ENCODE measurements around the gene FCGR2B. TPM values are rescaled to one million over a fixed set of nuclear protein-coding genes. Genes with fewer than 3 reads are reported as not detected.
"Not testable (repeated sequence)": the region's sequence is repeated elsewhere in the genome, so short reads cannot be mapped to it uniquely, and the experiment has no call there.

Gene FCGR2B
- total RNA-seq, result not detected

DNA sequence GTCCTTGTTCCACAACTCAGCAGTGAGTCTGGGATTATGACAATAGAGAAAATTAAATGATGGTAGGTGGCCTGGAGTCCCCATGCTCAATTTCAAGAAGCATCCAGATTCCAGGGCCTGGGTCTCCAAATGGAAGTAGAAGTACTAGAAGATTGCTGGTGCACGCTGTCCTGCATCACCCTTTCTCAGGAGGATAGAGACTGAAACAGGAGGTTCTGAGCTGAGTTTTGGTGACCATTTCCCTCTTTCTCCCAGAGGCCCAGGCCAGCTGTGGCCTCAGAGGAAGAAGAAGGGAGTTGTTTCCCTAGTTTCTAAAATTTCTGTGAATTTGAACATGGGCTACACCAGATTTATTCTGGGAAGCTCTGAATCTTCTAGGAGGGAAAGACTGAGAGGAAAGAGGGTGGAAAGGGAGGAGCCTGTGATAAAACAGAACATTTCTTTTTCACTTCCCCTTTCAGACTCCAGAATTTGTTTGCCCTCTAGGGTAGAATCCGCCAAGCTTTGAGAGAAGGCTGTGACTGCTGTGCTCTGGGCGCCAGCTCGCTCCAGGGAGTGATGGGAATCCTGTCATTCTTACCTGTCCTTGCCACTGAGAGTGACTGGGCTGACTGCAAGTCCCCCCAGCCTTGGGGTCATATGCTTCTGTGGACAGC, at the start of gene FCGR2B:
Gene FCGR2B, plus strand, starts transcription at position 460 of the 656 bp plus-strand sequence. Its CDS starts 99 bp downstream, at position 559.
- H3K4me1 Mint-ChIP-seq (ENCODE audit: low read depth); H3K4me3 Mint-ChIP-seq; POLR2A ChIA-PET; DNase-seq; ATAC-seq; H3K27ac Mint-ChIP-seq; CTCF ChIA-PET; H3K36me3 Mint-ChIP-seq (ENCODE audit: low read depth); H3K27me3 Mint-ChIP-seq (ENCODE audit: low read depth); H3K9me3 Mint-ChIP-seq (ENCODE audit: insufficient read depth): not testable (repeated sequence)

DNA sequence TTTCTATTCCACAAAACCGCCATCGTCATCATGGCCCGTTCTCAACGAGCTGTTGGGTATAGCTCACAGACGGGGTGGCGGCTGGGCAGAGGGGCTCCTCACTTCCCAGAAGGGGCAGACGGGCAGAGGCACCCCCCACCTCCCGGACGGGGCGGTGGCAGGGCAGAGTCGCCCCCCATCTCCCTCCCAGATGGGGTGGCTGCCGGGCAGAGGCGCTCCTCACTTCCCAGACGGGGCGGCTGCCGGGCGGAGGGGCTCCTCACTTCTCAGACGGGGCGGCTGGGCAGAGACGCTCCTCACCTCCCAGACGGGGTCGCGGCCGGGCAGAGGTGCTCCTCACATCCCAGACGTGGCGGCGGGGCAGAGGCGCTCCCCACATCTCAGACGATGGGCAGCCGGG, 46.5 kb upstream of the FCGR2B start:
- H3K4me1 Mint-ChIP-seq (ENCODE audit: low read depth), result peaks cover 29% of the 10 kb centered on the region
- H3K9me3 Mint-ChIP-seq (ENCODE audit: insufficient read depth); POLR2A ChIA-PET; ATAC-seq; H3K36me3 Mint-ChIP-seq (ENCODE audit: low read depth); H3K27me3 Mint-ChIP-seq (ENCODE audit: low read depth); H3K27ac Mint-ChIP-seq; DNase-seq; CTCF ChIA-PET; H3K4me3 Mint-ChIP-seq: not testable (repeated sequence)

GRCh38 chr1:161618517-161618916, 44.4 kb upstream of the FCGR2B start:
- H3K36me3 Mint-ChIP-seq (ENCODE audit: low read depth); DNase-seq: not testable (repeated sequence)

DNA sequence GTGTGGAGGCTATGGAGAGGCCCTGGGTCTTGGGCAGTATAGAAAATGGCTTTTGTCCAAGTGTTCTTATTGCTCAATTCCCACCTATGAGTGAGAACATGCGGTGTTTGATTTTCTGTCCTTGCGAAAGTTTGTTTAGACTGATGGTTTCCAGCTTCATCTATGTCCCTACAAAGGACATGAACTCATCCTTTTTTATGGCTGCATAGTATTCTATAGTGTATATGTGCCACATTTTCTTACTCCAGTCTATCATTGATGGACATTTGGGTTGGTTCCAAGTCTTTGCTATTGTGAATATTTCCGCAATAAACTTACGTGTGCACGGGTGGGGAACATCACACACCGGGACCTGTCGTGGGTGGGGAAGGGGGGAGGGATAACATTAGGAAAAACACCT, 42.5 kb upstream of the FCGR2B start:
- ATAC-seq, CTCF ChIA-PET: not testable (repeated sequence)
- H3K4me3 Mint-ChIP-seq, result peak overlapping the region; percentile 84

More at GRCh38 chr1:161618517-161618916, 44.4 kb upstream of the FCGR2B start:
- H3K9me3 Mint-ChIP-seq (ENCODE audit: insufficient read depth); ATAC-seq; H3K27me3 Mint-ChIP-seq (ENCODE audit: low read depth); H3K4me3 Mint-ChIP-seq; POLR2A ChIA-PET; H3K27ac Mint-ChIP-seq; CTCF ChIA-PET: not testable (repeated sequence)
- H3K4me1 Mint-ChIP-seq (ENCODE audit: low read depth), result peaks cover 28% of the 10 kb centered on the region

GRCh38 chr1:161621181-161622000, 41.6 kb upstream of the FCGR2B start:
- ChIA-PET POLR2A (interaction anchor here (0.8 to 1.1 kb wide), 2 partner anchors 82 to 148 kb away, joined by 3 to 4 read pairs; no protein-coding TSS in a partner anchor), CTCF (interaction anchor here (1.1 kb wide), 1 partner anchor 120 kb away, joined by 4 read pairs; no protein-coding TSS in a partner anchor)
- H3K27me3 Mint-ChIP-seq (ENCODE audit: low read depth); H3K36me3 Mint-ChIP-seq (ENCODE audit: low read depth); H3K9me3 Mint-ChIP-seq (ENCODE audit: insufficient read depth): not testable (repeated sequence)
- peak; percentile 62 for ATAC-seq
- Mint-ChIP-seq H3K4me1 (ENCODE audit: low read depth) (peaks cover 47% of the 10 kb centered on the region), H3K27ac (peak overlapping the region; percentile 95), H3K4me3 (peak overlapping the region; percentile 84)
- peak; percentile 85 for DNase-seq

More for the DNA sequence above, 42.5 kb upstream of the FCGR2B start:
- H3K9me3 Mint-ChIP-seq (ENCODE audit: insufficient read depth); DNase-seq; H3K27me3 Mint-ChIP-seq (ENCODE audit: low read depth); H3K36me3 Mint-ChIP-seq (ENCODE audit: low read depth); POLR2A ChIA-PET: not testable (repeated sequence)
- H3K27ac Mint-ChIP-seq, result peak overlapping the region; percentile 25
- peaks cover 41% of the 10 kb centered on the region for H3K4me1 Mint-ChIP-seq (ENCODE audit: low read depth)

GRCh38 chr1:161622054-161622453, 40.9 kb upstream of the FCGR2B start:
- Mint-ChIP-seq H3K27ac (peak overlapping the region; percentile 95), H3K4me1 (ENCODE audit: low read depth) (peaks cover 52% of the 10 kb centered on the region), H3K4me3 (peak overlapping the region; percentile 84)
- peak; percentile 41 for ATAC-seq
- not testable (repeated sequence) for H3K27me3 Mint-ChIP-seq (ENCODE audit: low read depth); H3K36me3 Mint-ChIP-seq (ENCODE audit: low read depth); H3K9me3 Mint-ChIP-seq (ENCODE audit: insufficient read depth)
- ChIA-PET POLR2A (interaction anchor here (0.8 kb wide), 1 partner anchor 148 kb away, joined by 3 read pairs; no protein-coding TSS in a partner anchor), CTCF (interaction anchor here (1.1 kb wide), 1 partner anchor 120 kb away, joined by 4 read pairs; no protein-coding TSS in a partner anchor)
- DNase-seq, result peak; percentile 32

GRCh38 chr1:161623401-161624051, 39.4 kb upstream of the FCGR2B start:
- H3K36me3 Mint-ChIP-seq (ENCODE audit: low read depth); H3K27me3 Mint-ChIP-seq (ENCODE audit: low read depth); H3K9me3 Mint-ChIP-seq (ENCODE audit: insufficient read depth); POLR2A ChIA-PET; DNase-seq: not testable (repeated sequence)
- H3K27ac Mint-ChIP-seq, result peak overlapping the region; percentile 84
- H3K4me3 Mint-ChIP-seq, result peak overlapping the region; percentile 49
- CTCF ChIA-PET, result interaction anchor here (0.9 kb wide), 1 partner anchor 103 kb away, joined by 3 read pairs; no protein-coding TSS in a partner anchor
- ATAC-seq, result peak; percentile 45
- peaks cover 52% of the 10 kb centered on the region for H3K4me1 Mint-ChIP-seq (ENCODE audit: low read depth)

GRCh38 chr1:161624605-161625004, 38.3 kb upstream of the FCGR2B start:
- POLR2A ChIA-PET; DNase-seq; H3K4me3 Mint-ChIP-seq; ATAC-seq; H3K27me3 Mint-ChIP-seq (ENCODE audit: low read depth); CTCF ChIA-PET; H3K9me3 Mint-ChIP-seq (ENCODE audit: insufficient read depth); H3K36me3 Mint-ChIP-seq (ENCODE audit: low read depth): not testable (repeated sequence)
- H3K4me1 Mint-ChIP-seq (ENCODE audit: low read depth), result peaks cover 52% of the 10 kb centered on the region
- H3K27ac Mint-ChIP-seq, result peak overlapping the region; percentile 66

- peaks cover 44% of the 10 kb centered on the region for H3K4me1 Mint-ChIP-seq (ENCODE audit: low read depth)
- H3K4me3 Mint-ChIP-seq; H3K9me3 Mint-ChIP-seq (ENCODE audit: insufficient read depth); CTCF ChIA-PET; DNase-seq; H3K27me3 Mint-ChIP-seq (ENCODE audit: low read depth); POLR2A ChIA-PET; ATAC-seq; H3K36me3 Mint-ChIP-seq (ENCODE audit: low read depth): not testable (repeated sequence)
- H3K27ac Mint-ChIP-seq, result peak overlapping the region; percentile 19
These were observed 36.3 kb upstream of the FCGR2B start for GRCh38 chr1:161626445-161627146.

- H3K27me3 Mint-ChIP-seq (ENCODE audit: low read depth); H3K36me3 Mint-ChIP-seq (ENCODE audit: low read depth); CTCF ChIA-PET; H3K27ac Mint-ChIP-seq; ATAC-seq; H3K4me3 Mint-ChIP-seq; H3K9me3 Mint-ChIP-seq (ENCODE audit: insufficient read depth); DNase-seq; POLR2A ChIA-PET: not testable (repeated sequence)
- H3K4me1 Mint-ChIP-seq (ENCODE audit: low read depth), result peaks cover 14% of the 10 kb centered on the region
These were observed 32.7 kb upstream of the FCGR2B start for GRCh38 chr1:161630128-161630742.

GRCh38 chr1:161631076-161631475, 31.9 kb upstream of the FCGR2B start, which contains the start of gene FCGR3B:
Gene FCGR3B (minus strand): TSS chr1:161631176. CDS start chr1:161631094, 82 bp downstream.
- ATAC-seq (no peak), DNase-seq (no peak)
- CTCF ChIA-PET, result no interaction called here
- Mint-ChIP-seq H3K27me3 (ENCODE audit: low read depth) (no peaks in the 10 kb centered on the region), H3K27ac (no peak within 1 kb of the TSS), H3K4me3 (no peak within 1 kb of the TSS), H3K9me3 (ENCODE audit: insufficient read depth) (no peaks in the 10 kb centered on the region), H3K36me3 (ENCODE audit: low read depth) (peaks cover 2% of the 10 kb centered on the region), H3K4me1 (ENCODE audit: low read depth) (peaks cover 17% of the 10 kb centered on the region)
- POLR2A ChIA-PET, result no interaction called here

Measured in activated CD8-positive, alpha-beta T cell treated with anti-CD3 and anti-CD28 coated beads, Interleukin-2, amount 10 ng/mL, durations not matched to agents 7 days and 5 days (primary cell).